Measurements from ENCODE around the gene TSPAN1.
A peak's percentile ranks its signal among the peaks of the same experiment; 100 is the strongest.

The TSPAN1 gene, protein sequence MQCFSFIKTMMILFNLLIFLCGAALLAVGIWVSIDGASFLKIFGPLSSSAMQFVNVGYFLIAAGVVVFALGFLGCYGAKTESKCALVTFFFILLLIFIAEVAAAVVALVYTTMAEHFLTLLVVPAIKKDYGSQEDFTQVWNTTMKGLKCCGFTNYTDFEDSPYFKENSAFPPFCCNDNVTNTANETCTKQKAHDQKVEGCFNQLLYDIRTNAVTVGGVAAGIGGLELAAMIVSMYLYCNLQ

DNA sequence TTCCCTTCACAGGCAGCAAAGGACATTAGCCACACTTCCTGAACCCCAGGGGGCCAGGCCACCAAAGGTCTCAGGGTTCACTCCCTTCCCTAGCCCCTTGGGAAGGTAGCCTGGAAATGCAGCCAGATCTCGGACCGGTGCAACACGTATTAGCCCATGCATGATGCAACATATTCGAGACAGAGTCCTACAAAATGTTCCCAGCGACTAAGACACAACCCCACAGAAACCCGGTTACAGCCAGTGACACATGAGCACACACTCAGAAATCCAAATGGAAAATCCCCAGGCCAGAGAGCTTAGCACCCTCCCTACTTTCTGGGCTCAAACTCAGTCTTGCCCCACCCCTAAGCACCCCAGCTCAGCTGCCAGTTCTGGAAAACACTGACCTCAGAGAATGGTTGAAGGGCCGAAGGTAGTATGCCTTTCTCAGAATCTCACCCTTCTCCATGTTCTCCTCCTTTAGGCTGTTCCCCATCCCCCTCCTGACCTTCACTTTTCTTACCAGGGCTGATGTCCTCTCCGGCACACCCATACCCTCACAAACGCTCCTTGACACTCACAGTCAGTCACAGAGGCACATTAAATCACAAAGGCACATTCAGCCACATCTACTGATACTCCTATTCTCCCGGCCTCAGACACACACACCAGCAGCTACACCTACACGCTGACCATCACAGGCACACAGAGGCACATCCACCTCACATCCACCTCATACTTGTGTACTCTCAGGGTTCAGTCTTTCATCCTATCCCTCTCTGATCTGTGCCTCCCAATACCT, at the start of gene TSPAN1:
Gene TSPAN1, plus strand, starts transcription at position 640 of the 784 bp plus-strand sequence. CDS start 6,021 bp downstream, outside the sequence.
- TF ChIP-seq, protein P1, sequence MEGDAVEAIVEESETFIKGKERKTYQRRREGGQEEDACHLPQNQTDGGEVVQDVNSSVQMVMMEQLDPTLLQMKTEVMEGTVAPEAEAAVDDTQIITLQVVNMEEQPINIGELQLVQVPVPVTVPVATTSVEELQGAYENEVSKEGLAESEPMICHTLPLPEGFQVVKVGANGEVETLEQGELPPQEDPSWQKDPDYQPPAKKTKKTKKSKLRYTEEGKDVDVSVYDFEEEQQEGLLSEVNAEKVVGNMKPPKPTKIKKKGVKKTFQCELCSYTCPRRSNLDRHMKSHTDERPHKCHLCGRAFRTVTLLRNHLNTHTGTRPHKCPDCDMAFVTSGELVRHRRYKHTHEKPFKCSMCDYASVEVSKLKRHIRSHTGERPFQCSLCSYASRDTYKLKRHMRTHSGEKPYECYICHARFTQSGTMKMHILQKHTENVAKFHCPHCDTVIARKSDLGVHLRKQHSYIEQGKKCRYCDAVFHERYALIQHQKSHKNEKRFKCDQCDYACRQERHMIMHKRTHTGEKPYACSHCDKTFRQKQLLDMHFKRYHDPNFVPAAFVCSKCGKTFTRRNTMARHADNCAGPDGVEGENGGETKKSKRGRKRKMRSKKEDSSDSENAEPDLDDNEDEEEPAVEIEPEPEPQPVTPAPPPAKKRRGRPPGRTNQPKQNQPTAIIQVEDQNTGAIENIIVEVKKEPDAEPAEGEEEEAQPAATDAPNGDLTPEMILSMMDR (IDR thresholded peaks at IDR 0.05; ENCODE audit: insufficient read depth, low read depth, low read length, missing control alignments): no peak
- DNase-seq (ENCODE audit: low read depth): peak; percentile 59
- no peak within 1 kb of the TSS for H3K4me3 ChIP-seq (ENCODE audit: low read length)

DNA sequence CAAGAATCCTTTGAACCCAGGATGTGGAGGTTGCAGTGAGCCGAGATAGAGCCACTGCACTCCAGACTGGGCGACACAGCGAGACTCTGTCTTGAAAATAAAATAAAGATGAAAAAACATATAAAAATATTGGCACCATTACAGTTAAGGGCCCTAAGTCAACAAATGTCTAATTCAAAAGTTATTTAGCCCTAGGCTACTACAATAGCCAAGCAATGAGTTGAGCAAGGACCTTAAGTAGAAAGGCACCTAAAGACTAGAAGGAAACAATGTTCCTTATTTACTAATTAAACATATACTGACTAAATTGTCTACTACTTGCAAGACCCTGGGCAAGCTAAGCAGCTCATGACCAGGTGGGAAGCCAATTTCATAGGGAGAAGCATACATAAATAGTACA, 46.5 kb upstream of the TSPAN1 start:
- H3K4me3 ChIP-seq (ENCODE audit: low read length): no peak overlapping the region
- TF ChIP-seq, protein P1 (IDR thresholded peaks at IDR 0.05; ENCODE audit: insufficient read depth, low read depth, low read length, missing control alignments): no peak
- DNase-seq (ENCODE audit: low read depth): peak; percentile 76

DNA sequence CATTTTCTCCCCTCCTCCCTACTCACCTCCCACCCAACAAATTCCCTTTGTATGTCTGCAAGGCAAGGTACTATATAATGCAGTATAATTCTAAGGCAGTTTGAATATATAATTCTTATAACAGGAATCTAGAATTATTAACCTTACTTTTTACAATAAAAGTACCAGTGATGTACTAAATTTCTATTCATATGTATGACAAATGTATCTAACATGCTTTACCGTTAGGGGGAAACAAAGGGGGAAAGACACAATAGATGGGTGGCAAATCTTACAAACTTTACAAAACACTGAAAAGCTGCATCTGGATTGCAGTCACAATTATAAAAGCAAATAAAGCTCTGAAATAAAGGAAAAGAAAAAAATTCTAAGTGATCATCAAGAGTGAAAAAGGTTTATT, 44.8 kb upstream of the TSPAN1 start:
- TF ChIP-seq, protein P1 (IDR thresholded peaks at IDR 0.05; ENCODE audit: insufficient read depth, low read depth, low read length, missing control alignments): no peak
- H3K4me3 ChIP-seq (ENCODE audit: low read length): peak overlapping the region; percentile 78
- no peak for DNase-seq (ENCODE audit: low read depth)

DNA sequence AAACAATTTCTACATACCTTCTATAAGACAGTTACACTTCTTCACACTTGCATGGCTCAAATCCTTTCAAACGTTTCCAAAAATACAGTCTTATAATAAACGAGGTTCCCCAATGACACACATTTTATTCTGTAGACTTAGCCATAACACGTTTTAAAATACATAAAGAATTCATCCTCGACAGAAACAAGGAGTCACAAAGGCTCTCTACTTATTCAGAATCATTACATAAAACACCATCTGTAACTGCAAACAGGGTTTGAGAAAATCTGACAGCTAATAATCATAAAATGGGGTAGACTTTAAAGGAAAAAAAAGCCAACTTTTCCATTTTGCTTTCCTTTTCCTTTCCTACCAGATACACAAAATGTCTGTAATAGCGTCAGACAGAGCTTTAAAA, 44.3 kb upstream of the TSPAN1 start:
- no peak for DNase-seq (ENCODE audit: low read depth)
- H3K4me3 ChIP-seq (ENCODE audit: low read length): peak overlapping the region; percentile 78
- TF ChIP-seq, protein P1 (IDR thresholded peaks at IDR 0.05; ENCODE audit: insufficient read depth, low read depth, low read length, missing control alignments): no peak

DNA sequence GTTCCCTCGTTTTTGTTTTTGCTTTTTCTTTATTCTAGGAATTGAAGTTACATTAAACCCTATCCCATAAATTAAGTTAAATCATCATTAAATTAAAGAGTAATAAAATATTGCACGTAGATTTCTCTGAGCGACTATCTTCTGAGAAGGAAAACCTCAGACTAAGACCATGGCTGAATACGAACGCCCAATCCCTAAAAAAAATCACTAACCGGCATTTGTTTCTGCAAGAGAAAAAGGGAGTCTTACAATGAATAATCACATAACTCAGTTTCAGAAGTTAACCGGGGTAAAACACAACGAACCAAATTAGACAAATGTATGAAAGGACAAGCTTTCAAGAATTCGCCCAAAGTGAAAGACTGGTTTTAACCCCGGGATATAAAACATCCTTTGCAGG, 43.8 kb upstream of the TSPAN1 start:
- DNase-seq (ENCODE audit: low read depth): peak; percentile 10
- peak overlapping the region; percentile 78 for H3K4me3 ChIP-seq (ENCODE audit: low read length)
- TF ChIP-seq, protein P1 (IDR thresholded peaks at IDR 0.05; ENCODE audit: insufficient read depth, low read depth, low read length, missing control alignments): no peak

DNA sequence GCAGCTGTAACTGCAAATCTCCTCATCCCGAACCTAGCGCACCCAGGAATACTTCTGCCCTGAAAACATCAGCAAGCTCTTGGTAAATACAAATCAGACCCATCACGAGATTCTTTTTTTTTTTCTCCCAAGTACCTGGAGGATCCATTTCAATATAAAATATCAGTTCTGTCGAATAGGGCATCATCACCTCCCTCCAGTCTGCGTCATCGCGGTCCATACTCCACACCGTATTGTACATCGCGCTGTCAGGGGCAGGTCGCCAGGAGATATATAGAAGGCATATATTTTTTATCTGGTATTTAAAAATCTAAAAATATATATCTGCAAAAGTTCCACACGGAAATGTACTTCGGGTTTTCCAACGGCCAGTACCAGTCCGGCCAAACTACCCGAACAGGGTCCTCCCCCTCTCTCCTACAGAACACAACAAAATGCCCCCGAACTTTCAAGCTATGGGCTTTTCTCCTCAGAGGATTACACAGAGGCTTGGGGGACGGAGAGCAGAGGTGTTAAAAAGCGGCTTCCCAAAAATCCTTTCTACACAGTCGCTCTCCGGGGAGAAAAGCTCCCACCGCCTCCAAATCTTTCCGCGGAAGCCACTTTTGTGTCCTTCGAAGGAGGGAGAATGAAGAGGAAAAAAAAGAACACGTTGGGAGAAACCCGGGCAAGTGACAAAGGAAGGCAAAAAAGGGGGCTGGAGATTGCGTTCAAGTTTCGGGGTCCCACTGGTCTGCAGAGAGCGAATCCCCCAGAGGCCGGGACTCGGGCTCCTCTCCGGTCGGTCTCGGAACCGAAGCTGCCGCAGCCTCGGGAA, 43.0 kb upstream of the TSPAN1 start:
- TF ChIP-seq, protein P1 (IDR thresholded peaks at IDR 0.05; ENCODE audit: insufficient read depth, low read depth, low read length, missing control alignments): no peak
- DNase-seq (ENCODE audit: low read depth): peak; percentile 55
- peak overlapping the region; percentile 78 for H3K4me3 ChIP-seq (ENCODE audit: low read length)
